HL-60 (cell line): Measurements from ENCODE around the gene AGAP1.

Source experiments
- DNase-seq, 2 experiments: peaks; one replicate each; pipeline ENCODE4 v3.0.0-alpha.2; 2010 to 2020; ENCODE audit warnings: low read depth in 1 of 2, low spot score in 1 of 2
- H3K27ac ChIP-seq: fragments of 250-450 bp; sonication (Bioruptor Pico); replicated peaks from 2 replicates; pipeline ENCODE4 v1.5.1; 2020; ENCODE audit warnings: mild to moderate bottlenecking, moderate library complexity
- H3K27me3 ChIP-seq: fragments of 250-450 bp; sonication (Bioruptor Pico); 2 replicates; pipeline ENCODE4 v1.5.1; 2021; ENCODE audit warnings: mild to moderate bottlenecking, moderate library complexity; ENCODE audit not compliant: insufficient read depth, poor library complexity, severe bottlenecking
- H3K4me3 ChIP-seq: replicated peaks from 2 replicates; pipeline ENCODE4 v1.5.1; 2011; ENCODE audit warnings: mild to moderate bottlenecking, control low read depth, low read length; ENCODE audit not compliant: insufficient read depth
- GABPA ChIP-seq: IDR thresholded peaks from 2 replicates; pipeline ENCODE4 v1.6.1; 2012; ENCODE audit warnings: low read depth
- POLR2AphosphoS5 ChIP-seq: IDR thresholded peaks from 2 replicates; pipeline ENCODE4 v1.6.1; 2012; ENCODE audit warnings: low read depth
- SPI1 ChIP-seq: IDR thresholded peaks from 2 replicates; pipeline ENCODE4 v1.6.1; 2012; ENCODE audit warnings: low read depth, mild to moderate bottlenecking, borderline replicate concordance
- TF ChIP-seq, protein P1 (sequence below): IDR thresholded peaks from 2 replicates; pipeline ENCODE4 v1.6.1; 2012; ENCODE audit warnings: low read depth; ENCODE audit not compliant: insufficient replicate concordance
- TF ChIP-seq, protein P2 (sequence below): IDR thresholded peaks from one replicate; pipeline ENCODE4 v1.5.1; 2011; ENCODE audit warnings: low read length, control low read depth, inconsistent platforms; ENCODE audit not compliant: insufficient read depth

Gene AGAP1

DNA sequence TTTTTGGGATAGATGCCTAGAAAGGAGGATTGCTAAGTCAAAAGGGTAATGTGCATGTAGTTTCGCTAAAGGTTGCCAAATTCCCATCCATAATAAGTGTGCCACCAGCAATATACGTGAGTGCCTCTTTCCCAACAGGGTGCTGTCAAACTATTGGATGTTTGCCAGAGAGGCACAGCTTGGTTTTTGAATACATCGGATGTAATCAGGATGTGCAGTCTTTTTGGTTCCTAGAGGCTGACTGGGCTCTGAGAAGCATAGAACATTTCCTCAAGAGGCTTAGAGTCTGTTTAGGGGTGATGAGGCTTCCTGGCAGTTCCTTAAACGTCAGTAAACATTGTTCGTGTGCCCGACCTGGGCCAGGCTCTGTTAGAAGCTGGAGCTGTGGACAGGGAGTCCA lies 28.0 kb downstream of the AGAP1 start:
- TF ChIP-seq POLR2AphosphoS5 (no peak), GABPA (no peak), SPI1 (no peak)
- TF ChIP-seq, protein P1, sequence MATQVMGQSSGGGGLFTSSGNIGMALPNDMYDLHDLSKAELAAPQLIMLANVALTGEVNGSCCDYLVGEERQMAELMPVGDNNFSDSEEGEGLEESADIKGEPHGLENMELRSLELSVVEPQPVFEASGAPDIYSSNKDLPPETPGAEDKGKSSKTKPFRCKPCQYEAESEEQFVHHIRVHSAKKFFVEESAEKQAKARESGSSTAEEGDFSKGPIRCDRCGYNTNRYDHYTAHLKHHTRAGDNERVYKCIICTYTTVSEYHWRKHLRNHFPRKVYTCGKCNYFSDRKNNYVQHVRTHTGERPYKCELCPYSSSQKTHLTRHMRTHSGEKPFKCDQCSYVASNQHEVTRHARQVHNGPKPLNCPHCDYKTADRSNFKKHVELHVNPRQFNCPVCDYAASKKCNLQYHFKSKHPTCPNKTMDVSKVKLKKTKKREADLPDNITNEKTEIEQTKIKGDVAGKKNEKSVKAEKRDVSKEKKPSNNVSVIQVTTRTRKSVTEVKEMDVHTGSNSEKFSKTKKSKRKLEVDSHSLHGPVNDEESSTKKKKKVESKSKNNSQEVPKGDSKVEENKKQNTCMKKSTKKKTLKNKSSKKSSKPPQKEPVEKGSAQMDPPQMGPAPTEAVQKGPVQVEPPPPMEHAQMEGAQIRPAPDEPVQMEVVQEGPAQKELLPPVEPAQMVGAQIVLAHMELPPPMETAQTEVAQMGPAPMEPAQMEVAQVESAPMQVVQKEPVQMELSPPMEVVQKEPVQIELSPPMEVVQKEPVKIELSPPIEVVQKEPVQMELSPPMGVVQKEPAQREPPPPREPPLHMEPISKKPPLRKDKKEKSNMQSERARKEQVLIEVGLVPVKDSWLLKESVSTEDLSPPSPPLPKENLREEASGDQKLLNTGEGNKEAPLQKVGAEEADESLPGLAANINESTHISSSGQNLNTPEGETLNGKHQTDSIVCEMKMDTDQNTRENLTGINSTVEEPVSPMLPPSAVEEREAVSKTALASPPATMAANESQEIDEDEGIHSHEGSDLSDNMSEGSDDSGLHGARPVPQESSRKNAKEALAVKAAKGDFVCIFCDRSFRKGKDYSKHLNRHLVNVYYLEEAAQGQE: no peak
- TF ChIP-seq, protein P2, sequence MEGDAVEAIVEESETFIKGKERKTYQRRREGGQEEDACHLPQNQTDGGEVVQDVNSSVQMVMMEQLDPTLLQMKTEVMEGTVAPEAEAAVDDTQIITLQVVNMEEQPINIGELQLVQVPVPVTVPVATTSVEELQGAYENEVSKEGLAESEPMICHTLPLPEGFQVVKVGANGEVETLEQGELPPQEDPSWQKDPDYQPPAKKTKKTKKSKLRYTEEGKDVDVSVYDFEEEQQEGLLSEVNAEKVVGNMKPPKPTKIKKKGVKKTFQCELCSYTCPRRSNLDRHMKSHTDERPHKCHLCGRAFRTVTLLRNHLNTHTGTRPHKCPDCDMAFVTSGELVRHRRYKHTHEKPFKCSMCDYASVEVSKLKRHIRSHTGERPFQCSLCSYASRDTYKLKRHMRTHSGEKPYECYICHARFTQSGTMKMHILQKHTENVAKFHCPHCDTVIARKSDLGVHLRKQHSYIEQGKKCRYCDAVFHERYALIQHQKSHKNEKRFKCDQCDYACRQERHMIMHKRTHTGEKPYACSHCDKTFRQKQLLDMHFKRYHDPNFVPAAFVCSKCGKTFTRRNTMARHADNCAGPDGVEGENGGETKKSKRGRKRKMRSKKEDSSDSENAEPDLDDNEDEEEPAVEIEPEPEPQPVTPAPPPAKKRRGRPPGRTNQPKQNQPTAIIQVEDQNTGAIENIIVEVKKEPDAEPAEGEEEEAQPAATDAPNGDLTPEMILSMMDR: no peak
- DNase-seq: no peak
- Histone ChIP-seq H3K4me3 (no peak overlapping the region), H3K27ac (no peak overlapping the region), H3K27me3 (no peaks in the 10 kb centered on the region)

DNA sequence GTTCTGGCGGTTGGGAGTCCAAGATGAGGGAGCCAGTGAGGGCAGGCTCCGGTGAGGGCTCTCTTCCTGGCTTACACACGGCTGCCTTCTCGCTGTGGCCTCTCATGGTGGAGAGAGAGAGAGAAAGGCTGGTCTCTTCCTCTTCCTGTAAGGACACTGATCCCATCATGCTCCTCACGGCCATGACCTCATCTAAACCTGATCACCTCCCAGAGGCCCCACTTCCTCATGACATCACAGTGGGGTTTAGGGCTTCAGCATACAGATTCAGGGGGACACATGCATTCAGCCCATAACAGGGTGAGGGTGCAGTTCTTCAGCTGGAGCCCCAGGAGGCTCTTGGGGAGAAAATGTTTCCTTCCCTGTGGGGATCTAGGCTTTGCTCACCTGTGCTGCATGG lies 29.2 kb downstream of the AGAP1 start:
- TF ChIP-seq, protein P1: no peak
- TF ChIP-seq POLR2AphosphoS5 (no peak), SPI1 (no peak)
- TF ChIP-seq, protein P2: no peak

DNA sequence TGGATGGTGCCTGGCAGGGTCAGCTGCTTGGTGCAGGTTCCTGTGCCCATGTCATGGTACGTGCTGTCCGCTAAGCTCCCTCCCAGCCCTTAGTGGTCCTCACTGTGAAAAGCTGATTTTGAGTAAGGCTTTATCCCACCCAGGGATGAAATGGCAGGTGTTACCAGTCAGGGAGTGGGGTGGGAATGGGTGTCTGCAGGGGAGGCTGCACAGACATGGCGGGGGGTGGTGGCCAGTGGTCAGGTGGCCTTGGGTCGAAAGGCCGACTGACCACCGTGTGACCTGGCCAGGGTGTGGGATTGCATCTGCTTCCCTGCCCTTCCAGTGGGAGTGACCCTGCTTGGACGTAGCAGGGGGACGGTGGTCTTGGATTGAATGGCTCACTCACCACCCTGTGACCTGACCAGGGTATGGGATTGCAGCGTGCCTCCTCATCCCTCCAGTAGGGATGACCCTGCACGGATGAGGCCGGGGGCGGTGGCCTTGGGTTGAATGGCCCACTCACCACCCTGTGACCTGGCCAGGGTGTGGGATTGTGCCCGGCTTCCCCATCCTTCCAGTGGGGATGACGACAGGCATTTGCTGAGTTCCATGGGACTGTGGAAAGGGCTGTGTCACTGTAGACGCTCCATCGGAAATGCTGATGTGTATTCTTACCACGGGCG lies 29.8 kb downstream of the AGAP1 start:
- DNase-seq: no peak
- TF ChIP-seq GABPA (no peak), SPI1 (no peak), POLR2AphosphoS5 (no peak)
- TF ChIP-seq, protein P1: no peak
- TF ChIP-seq, protein P2: no peak
- Histone ChIP-seq H3K27ac (no peak overlapping the region), H3K27me3 (no peaks in the 10 kb centered on the region), H3K4me3 (no peak overlapping the region)

More for the DNA sequence above, 29.2 kb downstream of the AGAP1 start:
- H3K4me3 ChIP-seq: no peak overlapping the region
- no peaks in the 10 kb centered on the region for H3K27me3 ChIP-seq
- DNase-seq: no peak
- H3K27ac ChIP-seq: no peak overlapping the region
